ENCODE measurements around the gene PEX11B.

DNA sequence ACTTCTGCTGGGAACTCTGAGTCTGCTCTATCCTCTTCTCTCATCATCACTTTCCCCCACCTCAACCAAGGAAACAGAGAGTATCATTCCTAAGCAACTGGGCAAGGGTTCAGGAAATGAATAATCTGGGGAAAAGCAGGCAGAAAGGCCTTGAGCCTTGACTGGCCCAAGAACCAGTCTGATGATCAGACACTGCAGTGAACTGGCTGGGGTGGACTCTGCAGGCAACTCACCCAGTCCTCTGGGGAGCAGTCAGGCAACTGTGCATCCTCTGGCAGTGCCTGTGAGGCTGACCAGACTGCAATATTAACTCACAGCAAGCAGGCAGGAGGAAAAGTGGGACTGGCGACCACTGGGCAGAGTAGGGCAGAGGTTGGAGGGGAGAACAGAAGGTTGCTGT lies 33.8 kb downstream of the PEX11B start:
- TF ChIP-seq, protein P1, sequence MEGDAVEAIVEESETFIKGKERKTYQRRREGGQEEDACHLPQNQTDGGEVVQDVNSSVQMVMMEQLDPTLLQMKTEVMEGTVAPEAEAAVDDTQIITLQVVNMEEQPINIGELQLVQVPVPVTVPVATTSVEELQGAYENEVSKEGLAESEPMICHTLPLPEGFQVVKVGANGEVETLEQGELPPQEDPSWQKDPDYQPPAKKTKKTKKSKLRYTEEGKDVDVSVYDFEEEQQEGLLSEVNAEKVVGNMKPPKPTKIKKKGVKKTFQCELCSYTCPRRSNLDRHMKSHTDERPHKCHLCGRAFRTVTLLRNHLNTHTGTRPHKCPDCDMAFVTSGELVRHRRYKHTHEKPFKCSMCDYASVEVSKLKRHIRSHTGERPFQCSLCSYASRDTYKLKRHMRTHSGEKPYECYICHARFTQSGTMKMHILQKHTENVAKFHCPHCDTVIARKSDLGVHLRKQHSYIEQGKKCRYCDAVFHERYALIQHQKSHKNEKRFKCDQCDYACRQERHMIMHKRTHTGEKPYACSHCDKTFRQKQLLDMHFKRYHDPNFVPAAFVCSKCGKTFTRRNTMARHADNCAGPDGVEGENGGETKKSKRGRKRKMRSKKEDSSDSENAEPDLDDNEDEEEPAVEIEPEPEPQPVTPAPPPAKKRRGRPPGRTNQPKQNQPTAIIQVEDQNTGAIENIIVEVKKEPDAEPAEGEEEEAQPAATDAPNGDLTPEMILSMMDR (IDR thresholded peaks at IDR 0.05): no peak
- TF ChIP-seq POLR2A (IDR thresholded peaks at IDR 0.05): no peak

Measured in heart left ventricle (tissue), 13 donors.